Mucosa of rectum (tissue), 2 donors: Measurements from ENCODE around the gene FGF2.
"Not testable (repeated sequence)": the region's sequence is repeated elsewhere in the genome, so short reads cannot be mapped to it uniquely, and the experiment has no call there.

Experiments
- H3K27ac ChIP-seq, 2 donors: one replicate each; pipeline ENCODE4 v1.7.0; 2013; ENCODE audit warnings: inconsistent platforms in 2 of 2, low read depth in 2 of 2, low read length in 2 of 2
- H3K27me3 ChIP-seq, 2 donors: one replicate each; pipeline ENCODE4 v1.7.0; 2013; ENCODE audit warnings: low read length in 2 of 2; ENCODE audit not compliant: control insufficient read depth in 2 of 2, insufficient read depth in 2 of 2
- H3K36me3 ChIP-seq, 2 donors: one replicate each; pipeline ENCODE4 v1.7.0; 2013; ENCODE audit warnings: low read length in 2 of 2; ENCODE audit not compliant: control insufficient read depth in 2 of 2, insufficient read depth in 2 of 2
- H3K4me1 ChIP-seq, 2 donors: one replicate each; pipeline ENCODE4 v1.7.0; 2013; ENCODE audit warnings: low read length in 2 of 2, mild to moderate bottlenecking in 1 of 2; ENCODE audit not compliant: control insufficient read depth in 2 of 2, insufficient read depth in 2 of 2
- H3K4me3 ChIP-seq, 2 donors: one replicate each; pipeline ENCODE4 v1.7.0; 2013; ENCODE audit warnings: low read length in 2 of 2
- H3K9ac ChIP-seq, 2 donors: one replicate each; pipeline ENCODE4 v1.7.0; 2013; ENCODE audit warnings: low read length in 2 of 2, low read depth in 1 of 2, mild to moderate bottlenecking in 1 of 2
- H3K9me3 ChIP-seq, 2 donors: one replicate each; pipeline ENCODE4 v1.7.0; 2013; ENCODE audit warnings: low read length in 2 of 2; ENCODE audit not compliant: control insufficient read depth in 2 of 2
- donor health status: healthy.
- donor health status: Normal muscosa, but diverticular disease.

The FGF2 gene

DNA sequence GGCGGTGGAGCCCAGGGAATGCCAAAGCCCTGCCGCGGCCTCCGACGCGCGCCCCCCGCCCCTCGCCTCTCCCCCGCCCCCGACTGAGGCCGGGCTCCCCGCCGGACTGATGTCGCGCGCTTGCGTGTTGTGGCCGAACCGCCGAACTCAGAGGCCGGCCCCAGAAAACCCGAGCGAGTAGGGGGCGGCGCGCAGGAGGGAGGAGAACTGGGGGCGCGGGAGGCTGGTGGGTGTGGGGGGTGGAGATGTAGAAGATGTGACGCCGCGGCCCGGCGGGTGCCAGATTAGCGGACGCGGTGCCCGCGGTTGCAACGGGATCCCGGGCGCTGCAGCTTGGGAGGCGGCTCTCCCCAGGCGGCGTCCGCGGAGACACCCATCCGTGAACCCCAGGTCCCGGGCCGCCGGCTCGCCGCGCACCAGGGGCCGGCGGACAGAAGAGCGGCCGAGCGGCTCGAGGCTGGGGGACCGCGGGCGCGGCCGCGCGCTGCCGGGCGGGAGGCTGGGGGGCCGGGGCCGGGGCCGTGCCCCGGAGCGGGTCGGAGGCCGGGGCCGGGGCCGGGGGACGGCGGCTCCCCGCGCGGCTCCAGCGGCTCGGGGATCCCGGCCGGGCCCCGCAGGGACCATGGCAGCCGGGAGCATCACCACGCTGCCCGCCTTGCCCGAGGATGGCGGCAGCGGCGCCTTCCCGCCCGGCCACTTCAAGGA lies at the start of gene FGF2:
TSS of gene FGF2 (plus strand) at position 279 of the 705 bp plus-strand sequence. CDS start at position 623, 344 bp downstream.
- Histone ChIP-seq H3K9ac (peak within 1 kb of the TSS; percentile 18 to 63), H3K27me3 (peaks cover 32% of the 10 kb centered on the region in 2 donors), H3K4me1 (no peaks in the 10 kb centered on the region), H3K9me3 (no peaks in the 10 kb centered on the region), H3K27ac (peak within 1 kb of the TSS; percentile 60 to 61), H3K4me3 (peak within 1 kb of the TSS; percentile 74 to 75), H3K36me3 (no peaks in the 10 kb centered on the region)

DNA sequence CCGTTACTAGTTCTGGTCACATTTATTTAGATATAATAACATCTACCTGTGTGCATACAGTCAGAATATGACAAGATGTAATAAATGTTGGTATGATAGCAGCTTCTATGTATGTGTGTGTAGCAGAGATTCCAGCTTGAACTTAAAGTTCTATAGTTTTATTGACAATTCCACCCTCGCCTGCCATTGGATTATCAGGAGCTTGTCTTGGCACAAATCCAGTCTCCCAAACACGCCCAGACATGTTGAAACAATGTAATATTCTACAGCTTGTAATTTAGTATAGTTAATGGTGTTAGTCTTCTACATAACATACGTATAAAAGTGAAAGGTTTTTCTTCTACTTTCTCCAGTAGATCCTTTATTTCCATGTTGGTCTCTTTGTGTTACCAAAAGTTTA lies 49.7 kb upstream of the FGF2 start:
- H3K27ac ChIP-seq, result no peak overlapping the region
- no peak overlapping the region for H3K9ac ChIP-seq
- no peaks in the 10 kb centered on the region for H3K27me3 ChIP-seq

DNA sequence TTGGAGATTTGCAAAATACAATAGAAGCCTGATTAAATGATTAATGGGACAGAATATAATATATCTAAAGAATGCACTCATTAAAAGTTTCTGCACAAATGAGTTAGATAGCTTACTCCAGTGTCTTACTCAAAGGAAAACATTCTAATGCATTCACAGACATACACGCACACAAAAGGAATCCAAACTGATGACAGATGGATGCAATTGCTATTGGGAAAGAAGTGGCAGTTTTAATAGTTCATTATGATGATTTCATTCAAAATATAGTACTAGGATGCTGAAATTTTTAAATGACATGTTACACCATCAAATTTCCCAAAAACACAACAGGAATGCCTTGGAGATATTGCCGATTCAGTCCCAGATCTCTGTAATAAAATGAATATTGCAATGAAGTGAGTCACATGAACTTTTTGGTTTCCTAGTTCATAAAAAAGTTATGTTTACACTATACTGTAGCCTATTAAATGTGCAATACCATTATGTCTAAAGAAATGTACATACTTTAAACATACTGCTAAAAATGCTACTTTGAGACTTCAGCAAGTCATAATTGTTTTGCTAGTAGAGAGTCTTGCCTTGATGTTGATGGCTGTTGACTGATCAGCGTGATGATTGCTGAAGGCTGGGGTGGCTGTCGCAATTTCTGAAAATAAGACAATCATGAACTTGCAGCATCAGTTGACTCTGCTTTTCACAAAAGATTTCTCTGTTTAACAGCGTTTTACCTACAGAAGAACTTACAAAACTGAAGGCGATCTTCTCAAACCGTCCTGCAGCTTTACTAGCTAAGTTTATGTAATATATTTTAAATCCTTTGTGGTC lies 48.6 kb upstream of the FGF2 start:
- Histone ChIP-seq H3K27ac (no peak overlapping the region), H3K9me3 (no peaks in the 10 kb centered on the region), H3K4me1 (peaks cover 4 to 16% of the 10 kb centered on the region in 2 donors), H3K27me3 (no peaks in the 10 kb centered on the region), H3K4me3 (no peak overlapping the region), H3K36me3 (no peaks in the 10 kb centered on the region), H3K9ac (no peak overlapping the region)

More for the DNA sequence above, 49.7 kb upstream of the FGF2 start:
- peaks cover 4 to 16% of the 10 kb centered on the region in 2 donors for H3K4me1 ChIP-seq
- H3K9me3 ChIP-seq, result no peaks in the 10 kb centered on the region
- H3K36me3 ChIP-seq, result no peaks in the 10 kb centered on the region
- H3K4me3 ChIP-seq, result no peak overlapping the region

DNA sequence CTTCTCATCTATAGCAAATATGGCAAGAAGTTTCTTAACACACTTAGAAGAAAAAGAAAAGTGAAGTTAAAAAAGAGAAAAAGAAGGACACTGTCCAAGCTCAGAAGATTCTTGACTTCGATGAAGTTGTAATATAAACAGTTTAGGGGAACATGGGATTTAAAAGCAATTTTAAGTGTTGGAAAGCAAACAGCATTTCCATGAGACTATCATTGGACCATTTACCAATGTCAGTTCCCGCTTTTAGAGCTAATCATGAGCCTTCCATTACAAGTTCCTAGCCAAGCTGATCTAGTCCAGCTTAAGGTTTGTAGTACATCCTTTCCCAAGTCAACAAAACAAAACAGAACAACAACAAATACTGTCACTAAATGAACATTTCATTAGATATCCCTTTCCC lies 45.1 kb upstream of the FGF2 start:
- H3K4me1 ChIP-seq, result peaks cover 0 to 9% of the 10 kb centered on the region in 2 donors
- H3K9me3 ChIP-seq, result no peaks in the 10 kb centered on the region
- H3K27me3 ChIP-seq, result no peaks in the 10 kb centered on the region
- no peak overlapping the region for H3K27ac ChIP-seq
- no peak overlapping the region for H3K9ac ChIP-seq
- no peak overlapping the region for H3K4me3 ChIP-seq
- H3K36me3 ChIP-seq, result no peaks in the 10 kb centered on the region

DNA sequence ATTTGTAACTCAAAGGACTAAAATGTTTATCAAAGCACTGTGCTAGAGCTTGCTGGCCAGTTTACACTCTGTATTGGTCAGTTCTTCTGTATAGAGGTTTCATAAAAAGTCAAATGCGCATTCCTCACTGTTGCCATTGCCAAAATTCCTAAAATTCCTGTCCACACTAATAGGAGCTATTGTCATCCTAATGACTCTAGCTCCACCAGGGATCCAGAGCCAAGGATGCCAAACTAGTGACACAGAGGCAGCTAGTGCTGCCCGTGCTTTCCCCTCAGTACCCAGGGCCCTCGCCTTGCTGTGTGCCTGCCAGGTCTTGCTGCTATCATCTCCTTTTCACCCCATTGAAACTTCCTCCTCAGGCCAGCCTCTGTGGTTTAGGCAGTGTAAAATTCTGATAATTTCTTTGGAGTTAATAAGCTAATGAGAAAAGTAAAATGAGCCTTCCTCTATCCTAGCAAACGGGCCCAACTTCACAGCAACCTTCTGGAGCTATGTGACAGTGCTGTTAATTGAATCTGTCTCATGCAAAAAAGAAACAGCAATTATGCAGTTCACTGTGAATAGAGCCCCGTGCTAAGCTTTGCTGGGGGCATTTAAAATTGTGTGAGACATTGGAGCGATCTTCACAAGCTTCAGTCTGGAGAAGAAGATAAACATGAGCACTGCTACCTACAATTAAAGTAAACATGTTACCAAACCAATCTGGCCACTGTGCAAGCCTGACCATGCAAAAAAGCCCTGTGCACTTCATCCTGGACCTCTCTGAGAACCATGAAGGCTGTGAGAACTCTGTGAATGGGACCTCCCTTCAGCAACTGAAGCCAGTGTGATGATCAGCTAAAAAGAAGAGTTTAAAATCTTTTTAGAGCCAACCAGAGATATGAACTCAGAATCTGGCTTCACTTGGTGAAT lies 43.1 kb upstream of the FGF2 start:
- no peak overlapping the region for H3K9ac ChIP-seq
- no peaks in the 10 kb centered on the region for H3K9me3 ChIP-seq
- H3K4me1 ChIP-seq, result no peaks in the 10 kb centered on the region
- no peaks in the 10 kb centered on the region for H3K27me3 ChIP-seq
- no peaks in the 10 kb centered on the region for H3K36me3 ChIP-seq
- no peak overlapping the region for H3K4me3 ChIP-seq
- no peak overlapping the region for H3K27ac ChIP-seq

DNA sequence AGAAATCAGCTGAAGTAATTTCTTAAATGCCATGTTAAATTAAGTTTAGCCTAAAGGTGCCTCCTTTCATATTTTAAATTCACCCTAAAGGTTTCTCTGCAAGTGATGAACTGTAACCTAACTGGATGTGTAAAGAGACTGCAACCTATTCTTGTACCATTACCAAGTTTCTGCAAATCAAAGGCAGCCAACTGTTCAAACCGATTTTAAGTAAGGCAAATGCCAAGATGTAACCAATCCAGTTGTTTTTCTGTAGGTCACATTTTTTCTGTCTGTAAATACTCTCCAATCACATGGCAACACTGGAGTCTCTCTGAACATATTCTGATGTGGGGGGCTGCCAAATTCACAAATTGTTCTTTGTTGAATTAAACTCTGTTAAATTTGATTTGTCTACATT lies 42.4 kb upstream of the FGF2 start:
- no peaks in the 10 kb centered on the region for H3K36me3 ChIP-seq
- H3K4me1 ChIP-seq, result no peaks in the 10 kb centered on the region
- H3K27me3 ChIP-seq, result no peaks in the 10 kb centered on the region
- H3K4me3 ChIP-seq, result no peak overlapping the region
- no peak overlapping the region for H3K9ac ChIP-seq
- H3K27ac ChIP-seq, result no peak overlapping the region
- H3K9me3 ChIP-seq, result no peaks in the 10 kb centered on the region

DNA sequence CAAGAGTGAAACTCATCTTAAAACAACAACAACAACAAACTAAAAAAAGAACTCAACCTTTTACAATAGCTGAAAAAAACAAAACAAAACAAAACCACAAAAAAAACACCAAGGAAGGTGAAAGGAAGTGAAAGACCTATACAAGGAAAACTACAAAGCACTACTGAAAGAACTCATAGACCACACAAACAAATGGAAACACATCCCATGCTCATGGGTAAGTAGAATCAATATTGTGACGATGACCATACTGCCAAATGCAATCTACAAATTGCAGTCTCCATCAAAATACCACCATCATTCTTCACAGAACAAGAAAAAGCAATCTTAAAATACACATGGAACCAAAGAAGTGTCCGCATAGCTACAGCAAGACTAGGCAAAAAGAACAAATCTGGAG lies 41.5 kb upstream of the FGF2 start:
- H3K36me3 ChIP-seq, result no peaks in the 10 kb centered on the region
- H3K9me3 ChIP-seq, result no peaks in the 10 kb centered on the region
- H3K9ac ChIP-seq, result no peak overlapping the region
- H3K27me3 ChIP-seq, result no peaks in the 10 kb centered on the region
- H3K27ac ChIP-seq, result no peak overlapping the region
- no peak overlapping the region for H3K4me3 ChIP-seq
- H3K4me1 ChIP-seq, result no peaks in the 10 kb centered on the region

DNA sequence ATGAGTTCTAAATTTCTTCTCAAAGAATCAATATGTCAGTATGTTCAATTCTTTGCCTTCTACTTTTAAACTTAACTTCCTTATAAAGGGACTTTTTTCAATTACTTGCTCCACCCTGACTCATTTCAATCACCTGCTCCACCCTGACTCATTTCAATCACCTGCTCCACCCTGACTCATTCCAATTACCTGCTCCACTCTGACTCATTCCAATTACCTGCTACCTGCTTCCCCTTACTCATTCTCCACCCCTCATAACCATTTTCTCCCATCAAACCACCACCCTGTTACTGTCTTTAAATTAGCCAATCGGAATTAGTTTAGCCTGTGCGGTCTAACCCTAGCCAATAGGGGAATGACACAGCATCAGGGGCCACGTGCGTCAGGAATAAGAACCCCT lies 40.3 kb upstream of the FGF2 start:
- H3K4me1 ChIP-seq, H3K27me3 ChIP-seq, H3K9ac ChIP-seq, H3K4me3 ChIP-seq, H3K36me3 ChIP-seq, H3K9me3 ChIP-seq: not testable (repeated sequence)
- H3K27ac ChIP-seq, result peak overlapping the region in 1 of 2 donors; percentile 42

DNA sequence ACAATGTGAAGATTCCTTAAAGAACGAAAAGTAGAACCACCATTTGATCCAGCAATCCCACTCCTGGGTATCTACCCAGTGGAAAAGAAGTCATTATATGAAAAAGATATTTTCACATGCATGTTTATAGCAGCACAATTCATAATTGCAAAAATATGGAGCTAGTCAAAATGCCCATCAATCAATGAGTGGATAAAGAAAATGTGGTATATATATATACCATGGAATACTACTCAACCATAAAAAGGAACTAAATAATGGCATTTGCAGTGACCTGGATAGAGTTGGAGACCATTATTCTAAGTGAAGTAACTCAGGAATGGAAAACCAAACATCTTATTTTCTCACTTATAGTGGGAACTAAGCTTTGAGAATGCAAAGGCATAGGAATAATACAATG lies 39.7 kb upstream of the FGF2 start:
- not testable (repeated sequence) for H3K27me3 ChIP-seq, H3K9ac ChIP-seq, H3K9me3 ChIP-seq

DNA sequence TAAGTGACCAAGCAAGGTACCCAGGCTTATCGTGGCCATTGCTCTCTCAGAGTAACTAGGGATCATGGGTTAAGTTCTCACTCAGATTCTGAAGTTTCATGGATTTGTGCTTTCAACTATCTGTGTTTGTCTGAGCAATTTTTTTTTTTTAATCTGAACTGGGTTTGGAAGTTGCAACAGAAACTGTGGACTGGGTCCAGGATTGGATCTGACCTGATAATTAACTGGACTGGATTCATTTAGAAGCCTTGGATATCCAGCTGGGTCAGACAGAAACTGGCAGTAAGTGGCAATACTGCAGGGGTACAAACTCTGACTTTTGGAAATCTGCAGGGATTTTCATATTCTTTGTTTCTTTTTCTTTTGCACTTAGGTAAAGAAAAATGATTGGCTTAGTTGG lies 38.7 kb upstream of the FGF2 start:
- Histone ChIP-seq H3K27me3 (no peaks in the 10 kb centered on the region), H3K4me3 (no peak overlapping the region), H3K27ac (no peak overlapping the region)

More for the DNA sequence above, 39.7 kb upstream of the FGF2 start:
- H3K4me3 ChIP-seq, H3K27ac ChIP-seq, H3K4me1 ChIP-seq, H3K36me3 ChIP-seq: not testable (repeated sequence)

More for the DNA sequence above, 38.7 kb upstream of the FGF2 start:
- Histone ChIP-seq H3K4me1 (no peaks in the 10 kb centered on the region), H3K36me3 (no peaks in the 10 kb centered on the region), H3K9me3 (no peaks in the 10 kb centered on the region), H3K9ac (no peak overlapping the region)
